Measurements from ENCODE around the gene SIK2. TPM values are rescaled to one million over a fixed set of nuclear protein-coding genes. Genes with fewer than 3 reads are reported as not detected.

The SIK2 gene
- total RNA-seq, 1 donor from 2014 or later, result 16.3 TPM

GRCh38 chr11:111572581-111572980 is 29.7 kb upstream of the SIK2 start:
- Histone ChIP-seq H3K4me3 (no peak overlapping the region), H3K36me3 (no peaks in the 10 kb centered on the region), H3K4me1 (peaks cover 32% of the 10 kb centered on the region), H3K9me3 (replicated peaks) (no peaks in the 10 kb centered on the region), H3K27ac (replicated peaks) (peak overlapping the region; percentile 76), H3K27me3 (ENCODE audit: low read depth) (no peaks in the 10 kb centered on the region)
- intact Hi-C loops (cut with micrococcal nuclease), result no loop called here
- no peak for DNase-seq
- TF ChIP-seq, protein P1, sequence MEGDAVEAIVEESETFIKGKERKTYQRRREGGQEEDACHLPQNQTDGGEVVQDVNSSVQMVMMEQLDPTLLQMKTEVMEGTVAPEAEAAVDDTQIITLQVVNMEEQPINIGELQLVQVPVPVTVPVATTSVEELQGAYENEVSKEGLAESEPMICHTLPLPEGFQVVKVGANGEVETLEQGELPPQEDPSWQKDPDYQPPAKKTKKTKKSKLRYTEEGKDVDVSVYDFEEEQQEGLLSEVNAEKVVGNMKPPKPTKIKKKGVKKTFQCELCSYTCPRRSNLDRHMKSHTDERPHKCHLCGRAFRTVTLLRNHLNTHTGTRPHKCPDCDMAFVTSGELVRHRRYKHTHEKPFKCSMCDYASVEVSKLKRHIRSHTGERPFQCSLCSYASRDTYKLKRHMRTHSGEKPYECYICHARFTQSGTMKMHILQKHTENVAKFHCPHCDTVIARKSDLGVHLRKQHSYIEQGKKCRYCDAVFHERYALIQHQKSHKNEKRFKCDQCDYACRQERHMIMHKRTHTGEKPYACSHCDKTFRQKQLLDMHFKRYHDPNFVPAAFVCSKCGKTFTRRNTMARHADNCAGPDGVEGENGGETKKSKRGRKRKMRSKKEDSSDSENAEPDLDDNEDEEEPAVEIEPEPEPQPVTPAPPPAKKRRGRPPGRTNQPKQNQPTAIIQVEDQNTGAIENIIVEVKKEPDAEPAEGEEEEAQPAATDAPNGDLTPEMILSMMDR (IDR thresholded peaks at IDR 0.05; ENCODE audit: borderline replicate concordance), result no peak

DNA sequence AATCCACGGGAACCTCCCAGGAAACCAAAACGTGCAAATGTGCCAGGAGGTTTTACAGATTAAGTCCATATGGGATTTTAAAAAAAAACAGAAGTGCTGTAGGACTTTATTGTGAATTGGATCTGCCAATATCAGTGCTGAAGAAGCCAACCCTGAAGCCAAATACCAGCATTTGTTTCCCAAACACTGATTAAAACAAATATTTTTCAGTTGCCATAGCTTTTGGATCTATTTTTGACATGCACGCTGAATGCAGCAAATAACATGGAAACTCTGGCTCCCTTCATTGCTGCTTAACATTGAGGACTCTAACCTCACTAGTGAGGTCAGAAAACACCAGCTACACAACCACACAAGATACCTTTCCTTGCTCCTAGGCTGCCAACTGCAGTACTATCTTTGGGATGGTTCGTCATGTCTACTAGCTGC is 28.4 kb upstream of the SIK2 start:
- Histone ChIP-seq H3K36me3 (no peaks in the 10 kb centered on the region), H3K4me1 (peaks cover 32% of the 10 kb centered on the region), H3K9me3 (replicated peaks) (no peaks in the 10 kb centered on the region), H3K4me3 (peak overlapping the region; percentile 53), H3K27me3 (ENCODE audit: low read depth) (no peaks in the 10 kb centered on the region), H3K27ac (replicated peaks) (peak overlapping the region; percentile 76)
- intact Hi-C loops (cut with micrococcal nuclease), result no loop called here
- TF ChIP-seq, protein P1 (IDR thresholded peaks at IDR 0.05; ENCODE audit: borderline replicate concordance), result no peak
- no peak for DNase-seq

- H3K4me3 ChIP-seq, result peak overlapping the region; percentile 53
- H3K27ac ChIP-seq (replicated peaks), result peak overlapping the region; percentile 76
Measured at GRCh38 chr11:111574373-111575225, 27.6 kb upstream of the SIK2 start.

DNA sequence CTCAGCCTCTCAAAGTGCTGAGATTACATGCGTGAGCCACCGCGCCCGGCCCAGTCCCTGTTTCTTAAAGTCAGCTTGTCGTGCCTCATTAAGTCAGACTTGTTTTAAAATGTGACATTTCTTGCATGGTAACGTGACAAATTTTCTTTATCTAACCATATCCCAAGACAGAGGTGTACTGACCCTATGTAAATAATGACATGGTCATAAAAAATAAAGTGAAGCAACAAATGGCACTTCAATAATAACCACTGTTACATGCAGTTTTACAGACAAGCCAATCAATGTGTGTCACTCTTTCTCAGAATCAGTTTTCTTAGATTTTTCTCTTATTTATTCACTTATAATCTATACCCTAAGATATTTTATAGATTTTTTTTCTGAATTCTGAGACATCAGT is 26.5 kb upstream of the SIK2 start:
- no peak overlapping the region for H3K27ac ChIP-seq (replicated peaks)
- H3K9me3 ChIP-seq (replicated peaks), result no peaks in the 10 kb centered on the region
- peaks cover 32% of the 10 kb centered on the region for H3K4me1 ChIP-seq
- TF ChIP-seq, protein P1 (IDR thresholded peaks at IDR 0.05; ENCODE audit: borderline replicate concordance), result no peak
- no peaks in the 10 kb centered on the region for H3K27me3 ChIP-seq (ENCODE audit: low read depth)
- intact Hi-C loops (cut with micrococcal nuclease), result no loop called here
- H3K36me3 ChIP-seq, result no peaks in the 10 kb centered on the region
- H3K4me3 ChIP-seq, result no peak overlapping the region
- DNase-seq, result no peak

More at GRCh38 chr11:111574373-111575225, 27.6 kb upstream of the SIK2 start:
- H3K4me1 ChIP-seq, result peaks cover 32% of the 10 kb centered on the region
- TF ChIP-seq, protein P1 (IDR thresholded peaks at IDR 0.05; ENCODE audit: borderline replicate concordance), result no peak
- no peaks in the 10 kb centered on the region for H3K27me3 ChIP-seq (ENCODE audit: low read depth)
- intact Hi-C loops (cut with micrococcal nuclease), result no loop called here
- DNase-seq, result no peak
- H3K36me3 ChIP-seq, result no peaks in the 10 kb centered on the region
- H3K9me3 ChIP-seq (replicated peaks), result no peaks in the 10 kb centered on the region

- Histone ChIP-seq H3K27me3 (ENCODE audit: low read depth) (no peaks in the 10 kb centered on the region), H3K4me1 (peaks cover 30% of the 10 kb centered on the region), H3K4me3 (no peak overlapping the region), H3K9me3 (replicated peaks) (no peaks in the 10 kb centered on the region), H3K27ac (replicated peaks) (no peak overlapping the region), H3K36me3 (no peaks in the 10 kb centered on the region)
- intact Hi-C loops (cut with micrococcal nuclease), result no loop called here
- DNase-seq, result no peak
- TF ChIP-seq, protein P1 (IDR thresholded peaks at IDR 0.05; ENCODE audit: borderline replicate concordance), result no peak
Measured at GRCh38 chr11:111577821-111578220, 24.4 kb upstream of the SIK2 start.
